Stimulated activated CD8-positive, alpha-beta memory T cell treated with anti-CD3 and anti-CD28 coated beads, Interleukin-7, amount 100 ng/mL, for 24 hours (primary cell): ENCODE measurements around the gene FOXRED2.
"Not testable (repeated sequence)": the region's sequence is repeated elsewhere in the genome, so short reads cannot be mapped to it uniquely, and the experiment has no call there.

Source experiments
- DNase-seq: peaks from one replicate; pipeline ENCODE4 v3.0.0-alpha.2; 2020; ENCODE audit warnings: low read depth

FOXRED2 gene

DNA sequence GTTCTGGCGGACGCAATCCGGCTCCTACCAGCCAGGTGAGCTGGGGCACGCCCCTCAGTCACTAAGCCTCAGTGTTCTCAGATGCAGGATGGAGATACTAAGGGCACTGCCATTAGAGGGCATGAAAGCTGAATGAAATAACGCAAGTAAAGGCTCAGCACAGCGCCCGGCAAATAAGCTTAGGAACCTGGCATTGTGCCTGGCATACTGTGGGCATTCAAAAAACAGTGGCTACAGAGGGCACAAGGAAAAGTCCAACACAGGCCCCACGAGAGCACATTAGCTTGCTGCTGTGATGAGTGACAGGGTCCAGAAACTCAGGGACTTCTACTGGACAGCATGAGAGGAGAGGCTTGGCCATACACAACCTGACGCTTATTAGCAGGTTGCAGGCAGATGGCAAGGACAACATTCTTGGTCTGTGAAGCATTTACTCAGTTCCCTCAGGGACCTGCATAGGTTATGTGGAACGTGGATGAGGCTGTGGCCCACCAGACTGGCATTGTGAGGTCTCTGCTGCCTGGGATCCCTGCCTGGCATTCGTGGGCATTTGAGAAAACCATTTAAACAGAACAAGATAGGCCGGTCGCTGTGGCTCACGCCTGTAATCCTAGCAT lies 37.6 kb downstream of the FOXRED2 start:
- DNase-seq: no peak

- DNase-seq: no peak
Measured at GRCh38 chr22:36467946-36468345, 38.9 kb downstream of the FOXRED2 start.

DNA sequence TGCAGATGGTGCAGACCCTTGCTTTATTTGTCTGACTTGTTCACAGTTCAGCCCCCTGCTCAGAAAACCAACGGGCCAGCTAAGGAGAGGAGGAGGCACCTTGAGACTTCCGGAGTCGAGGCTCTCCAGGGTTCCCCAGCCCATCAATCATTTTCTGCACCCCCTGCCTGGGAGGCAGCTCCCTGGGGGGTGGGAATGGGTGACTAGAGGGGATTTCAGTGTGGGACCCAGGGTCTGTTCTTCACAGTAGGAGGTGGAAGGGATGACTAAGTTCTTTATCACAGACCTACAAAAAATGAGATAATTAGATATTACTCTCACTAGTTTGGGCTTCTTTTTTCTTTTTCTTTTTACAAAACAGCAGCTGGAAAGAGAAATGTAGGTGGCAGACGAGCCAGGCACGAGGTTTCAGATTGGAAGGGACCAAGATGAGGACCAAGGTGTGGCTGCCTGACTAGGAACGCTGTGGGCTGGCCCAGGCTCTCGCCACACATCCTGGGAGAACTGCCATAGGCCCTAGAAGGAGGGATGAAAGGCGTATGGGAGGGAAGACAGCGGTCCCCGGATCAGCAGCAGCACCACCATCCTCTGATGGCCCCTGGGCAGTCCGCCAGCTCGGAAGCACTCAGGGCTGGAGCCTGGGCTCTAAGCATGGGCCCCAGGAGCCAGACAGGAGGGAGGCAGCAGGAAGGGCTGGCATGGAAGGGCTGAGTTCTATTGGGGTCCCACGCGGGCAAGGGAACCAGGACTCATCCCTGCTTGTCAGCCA lies 39.6 kb downstream of the FOXRED2 start:
- DNase-seq: no peak

DNA sequence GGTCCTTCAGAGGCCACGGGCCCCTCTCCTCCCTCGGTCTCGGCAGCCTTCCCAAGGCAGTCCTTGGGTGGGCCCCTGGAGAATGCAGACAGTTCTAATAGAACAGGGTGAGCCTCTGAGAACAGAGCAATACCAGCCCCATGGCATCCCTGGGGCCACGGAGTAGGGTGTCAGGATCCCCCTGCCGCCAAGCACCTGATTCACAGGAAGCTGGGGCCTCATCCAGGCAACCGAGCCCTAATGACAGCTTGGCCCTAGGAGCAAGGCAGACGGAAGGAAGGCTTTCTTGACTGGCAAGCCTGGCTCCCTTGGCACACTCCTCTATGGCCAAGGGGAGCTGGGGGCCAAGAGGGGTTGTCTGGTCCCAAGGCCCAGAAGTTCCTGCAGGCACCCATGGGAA lies 40.6 kb downstream of the FOXRED2 start:
- no peak for DNase-seq

DNA sequence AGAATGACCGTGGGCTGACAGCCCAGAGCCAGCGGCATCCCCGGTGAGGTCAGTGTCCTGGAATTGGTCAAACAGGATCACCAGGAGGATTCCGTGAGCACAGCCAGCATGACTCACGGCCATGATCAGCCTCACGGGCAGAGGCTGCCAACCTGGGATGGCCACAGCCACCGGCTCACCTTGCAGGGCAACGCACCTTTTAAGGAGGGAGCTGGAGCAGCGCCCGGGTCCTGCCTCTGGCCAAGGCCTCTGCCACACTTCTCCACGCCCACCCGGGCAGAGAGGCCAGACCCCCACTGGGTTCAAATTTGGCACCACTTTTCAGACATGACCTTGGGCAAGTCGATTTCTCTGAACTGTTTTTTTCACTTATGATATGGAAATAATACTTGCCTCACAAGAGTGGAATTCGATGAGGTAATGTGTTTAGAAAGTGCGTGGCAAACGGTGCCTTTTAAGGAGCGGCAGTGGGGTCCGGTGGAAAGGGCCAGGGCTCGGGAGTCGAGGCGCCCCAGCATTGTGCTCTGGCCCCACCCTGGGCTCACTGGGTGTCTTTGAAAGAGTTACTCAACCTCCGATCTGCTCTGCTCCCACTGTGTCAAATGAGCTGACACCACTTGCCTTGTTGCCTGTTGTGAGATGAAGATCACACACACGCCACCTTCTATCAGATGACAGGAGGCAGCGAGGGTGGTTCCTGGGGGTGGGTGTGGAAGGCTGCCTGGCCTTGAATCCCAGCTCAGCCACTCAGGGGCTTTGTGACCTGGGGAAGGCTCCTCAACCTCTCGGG lies 41.4 kb downstream of the FOXRED2 start:
- no peak for DNase-seq

DNA sequence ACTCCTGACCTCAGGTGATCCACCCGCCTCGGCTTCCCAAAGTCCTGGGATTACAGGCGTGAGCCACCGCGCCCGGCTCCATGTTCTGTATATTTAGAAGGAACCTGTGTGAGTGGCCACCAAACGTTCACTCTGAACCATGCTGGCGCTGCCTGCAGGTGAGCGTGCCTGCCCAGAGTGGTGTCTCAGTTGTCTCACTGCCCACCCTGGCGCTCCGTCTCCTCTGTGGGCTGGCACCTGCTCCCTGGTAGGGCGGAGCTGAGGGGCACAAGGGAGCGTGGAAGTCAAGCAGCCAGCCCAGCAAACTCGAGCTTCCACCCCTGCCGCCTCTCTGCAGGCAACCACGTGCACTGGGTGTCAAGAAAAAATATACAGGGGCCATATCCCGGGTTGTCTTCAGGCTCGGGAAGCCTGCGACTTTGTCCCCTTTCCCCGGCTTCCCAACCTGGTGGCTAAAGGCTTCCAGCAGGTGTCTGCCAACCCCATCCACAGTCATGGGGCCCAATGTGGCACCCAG lies 42.1 kb downstream of the FOXRED2 start:
- DNase-seq: no peak

DNA sequence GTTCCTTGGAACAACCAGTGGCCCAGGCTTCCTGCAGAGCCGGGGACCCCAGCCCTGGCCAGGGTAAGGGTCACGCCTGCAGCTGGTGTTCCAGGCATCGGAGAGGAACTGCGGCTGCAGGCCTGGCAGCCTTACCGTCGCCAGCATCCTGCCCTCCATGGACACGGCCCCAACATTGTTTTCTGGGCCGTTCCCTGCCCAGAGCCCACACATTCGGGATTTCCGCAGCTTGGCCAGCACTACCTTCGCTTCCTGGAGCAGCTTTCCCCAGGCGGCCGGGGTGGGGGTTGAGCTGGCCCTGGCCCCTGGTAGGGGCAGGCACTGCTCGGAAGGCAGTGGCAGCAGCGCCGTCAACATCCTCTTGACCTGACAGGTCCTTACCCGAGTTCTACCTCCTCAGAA lies 43.1 kb downstream of the FOXRED2 start:
- DNase-seq: no peak

GRCh38 chr22:36461665-36462649 lies 44.9 kb downstream of the FOXRED2 start:
- no peak for DNase-seq

- no peak for DNase-seq
Measured at GRCh38 chr22:36460202-36460601, 46.6 kb downstream of the FOXRED2 start.

- DNase-seq: no peak
Measured at GRCh38 chr22:36457688-36458450, 49.0 kb downstream of the FOXRED2 start.

DNA sequence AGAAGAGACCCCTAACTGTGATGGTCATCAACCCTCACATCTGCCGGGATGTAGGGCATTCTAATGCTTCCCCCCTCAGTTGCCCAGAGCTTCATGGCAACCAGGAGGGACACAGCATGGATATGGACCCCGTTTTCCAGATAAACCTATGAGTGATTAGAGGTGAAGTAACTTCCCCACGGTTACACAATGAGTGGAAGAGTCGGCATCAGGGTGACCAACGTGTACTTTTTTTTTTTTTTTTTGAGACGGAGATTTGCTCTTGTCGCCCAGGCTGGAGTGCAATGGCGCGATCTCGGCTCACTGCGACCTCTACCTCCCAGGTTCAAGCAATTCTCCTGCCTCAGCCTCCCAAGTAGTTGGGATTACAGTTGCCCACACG lies 50.4 kb downstream of the FOXRED2 start:
- no peak for DNase-seq

- DNase-seq: no peak
Measured at GRCh38 chr22:36455571-36456463, 51.0 kb downstream of the FOXRED2 start.

DNA sequence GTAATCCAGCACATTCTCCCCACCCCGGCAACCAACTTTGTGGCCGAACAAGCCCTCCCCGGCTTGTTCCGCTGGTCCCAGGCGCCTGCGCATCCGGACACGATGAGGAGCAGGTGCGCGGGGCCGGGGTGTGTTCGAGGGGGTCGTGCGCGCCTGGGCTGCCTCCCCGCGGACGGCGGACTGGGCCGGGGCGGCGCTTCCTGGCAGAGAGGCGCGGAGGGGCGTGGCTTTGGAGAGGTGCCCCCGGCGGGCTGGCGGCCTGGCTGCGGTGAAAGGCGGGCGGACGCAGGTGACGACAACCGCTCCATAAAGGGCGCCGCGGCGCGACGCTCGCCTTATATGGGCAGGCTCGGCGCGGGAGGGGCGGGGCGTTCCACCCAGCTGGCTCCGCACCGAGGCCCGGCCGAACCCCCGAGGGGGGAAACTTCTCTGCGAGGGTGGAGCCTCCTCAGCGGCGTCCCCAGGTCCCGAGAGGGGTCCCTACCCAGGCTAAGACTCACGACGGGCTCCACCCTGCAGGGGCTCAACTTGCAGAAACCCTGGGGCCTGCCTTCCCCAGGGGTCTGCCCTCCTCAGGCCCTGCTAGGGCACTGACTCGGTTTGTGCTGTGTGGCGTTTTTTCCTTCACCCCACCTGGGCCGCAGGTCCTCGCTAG lies 51.8 kb downstream of the FOXRED2 start:
- DNase-seq: peak; percentile 85

DNA sequence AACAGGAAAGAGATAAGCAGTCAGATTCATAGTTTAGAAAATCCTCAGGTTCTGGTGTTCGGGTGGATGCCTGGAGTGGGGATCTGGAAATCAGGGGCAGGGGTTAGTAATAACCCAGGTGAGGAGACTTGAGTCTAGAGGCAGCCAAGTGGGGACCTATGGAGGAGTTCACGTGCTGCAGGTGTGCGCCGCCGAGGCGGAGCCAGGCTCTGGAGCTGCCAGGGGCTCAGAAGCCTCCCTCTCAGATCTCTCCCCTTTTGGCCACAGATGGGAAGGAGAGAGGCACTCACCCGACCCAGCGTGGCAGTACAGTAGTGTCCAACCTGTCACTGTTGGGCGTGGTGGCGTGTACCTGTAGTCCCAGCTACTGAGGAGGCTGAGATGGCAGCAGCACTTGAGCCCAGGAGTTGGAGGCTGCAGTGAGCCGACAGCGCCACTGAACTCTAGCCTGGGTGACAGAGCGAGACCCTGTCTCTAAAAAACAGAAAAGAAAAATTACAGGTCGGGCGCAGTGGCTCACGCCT lies 52.9 kb downstream of the FOXRED2 start:
- no peak for DNase-seq

DNA sequence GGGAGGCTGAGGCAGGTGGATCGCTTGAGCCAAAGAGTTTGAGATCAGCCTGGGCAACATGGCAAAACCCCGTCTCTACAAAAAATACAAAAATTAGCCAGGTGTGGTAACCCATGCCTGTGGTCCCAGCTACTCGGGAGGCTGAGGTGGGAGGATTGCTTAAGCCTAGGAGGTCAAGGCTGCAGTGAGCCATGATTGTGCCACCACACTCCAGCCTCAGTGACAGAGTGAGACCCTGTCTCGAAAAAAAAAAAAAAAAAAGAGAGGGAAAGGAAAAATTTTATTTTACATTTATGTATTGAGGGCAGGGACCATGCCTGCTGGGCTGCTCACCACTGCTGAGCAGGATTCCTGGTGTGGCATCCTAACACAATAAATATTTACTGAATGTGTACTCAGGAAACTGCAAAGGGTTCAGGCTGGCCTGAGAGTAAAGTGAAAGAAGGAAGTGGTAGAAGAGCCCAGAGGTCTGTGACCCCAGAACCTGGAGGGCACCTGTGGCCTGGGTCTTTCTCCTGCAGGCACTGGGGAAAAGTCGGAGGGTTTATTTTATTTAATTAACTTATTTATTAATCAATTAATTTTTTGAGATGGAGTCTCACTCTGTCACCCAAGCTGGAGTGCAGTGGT lies 53.7 kb downstream of the FOXRED2 start:
- not testable (repeated sequence) for DNase-seq

- no peak for DNase-seq
Measured at GRCh38 chr22:36452250-36452977, 54.4 kb downstream of the FOXRED2 start.

GRCh38 chr22:36450923-36451322 lies 55.9 kb downstream of the FOXRED2 start:
- not testable (repeated sequence) for DNase-seq
